Urinary bladder (tissue), 4 donors: Measurements from ENCODE around the gene TMEM235. TPM values are rescaled to one million over a fixed set of nuclear protein-coding genes. Genes with fewer than 3 reads are reported as not detected.
"Not testable (repeated sequence)": the region's sequence is repeated elsewhere in the genome, so short reads cannot be mapped to it uniquely, and the experiment has no call there.

Experiments used
- DNase-seq: peaks from one replicate; pipeline ENCODE4 v3.0.0-alpha.2; 2015; ENCODE audit errors: extremely low spot score
- H3K27ac ChIP-seq: one replicate; pipeline ENCODE4 v1.5.1; 2013; ENCODE audit warnings: low read depth, mild to moderate bottlenecking, moderate library complexity
- H3K36me3 ChIP-seq: one replicate; pipeline ENCODE4 v1.6.1; 2013; ENCODE audit warnings: mild to moderate bottlenecking, moderate library complexity; ENCODE audit not compliant: insufficient read depth
- H3K4me1 ChIP-seq: one replicate; pipeline ENCODE4 v1.6.1; 2013; ENCODE audit warnings: mild to moderate bottlenecking, moderate library complexity; ENCODE audit not compliant: insufficient read depth
- H3K4me3 ChIP-seq: one replicate; pipeline ENCODE4 v1.5.1; 2013; ENCODE audit warnings: low read depth, low read length
- WGBS: extraction: QIAGEN DNeasy Blood & Tissue Kit; methylation state at CpG from one replicate; pipeline ENCODE4 v1.1.7; 2013; 5-methylcytosine and 5-hydroxymethylcytosine counted together
- polyA plus RNA-seq: library from polyadenylated mRNA; stranded (reverse); fragments of 200-250 nt; gene quantifications from one replicate; pipeline ENCODE4 v1.2.3, GENCODE V29; 2013
- total RNA-seq: library from RNA; depleted of rRNA; stranded (reverse); fragments of >200 nt; gene quantifications from one replicate; pipeline ENCODE4 v1.2.3, GENCODE V29; 2014
- donor health status: healthy with polysubstance abuse.
- donor health status: healthy.

Gene TMEM235
- total and polyA plus RNA-seq, 2 donors: not detected

DNA sequence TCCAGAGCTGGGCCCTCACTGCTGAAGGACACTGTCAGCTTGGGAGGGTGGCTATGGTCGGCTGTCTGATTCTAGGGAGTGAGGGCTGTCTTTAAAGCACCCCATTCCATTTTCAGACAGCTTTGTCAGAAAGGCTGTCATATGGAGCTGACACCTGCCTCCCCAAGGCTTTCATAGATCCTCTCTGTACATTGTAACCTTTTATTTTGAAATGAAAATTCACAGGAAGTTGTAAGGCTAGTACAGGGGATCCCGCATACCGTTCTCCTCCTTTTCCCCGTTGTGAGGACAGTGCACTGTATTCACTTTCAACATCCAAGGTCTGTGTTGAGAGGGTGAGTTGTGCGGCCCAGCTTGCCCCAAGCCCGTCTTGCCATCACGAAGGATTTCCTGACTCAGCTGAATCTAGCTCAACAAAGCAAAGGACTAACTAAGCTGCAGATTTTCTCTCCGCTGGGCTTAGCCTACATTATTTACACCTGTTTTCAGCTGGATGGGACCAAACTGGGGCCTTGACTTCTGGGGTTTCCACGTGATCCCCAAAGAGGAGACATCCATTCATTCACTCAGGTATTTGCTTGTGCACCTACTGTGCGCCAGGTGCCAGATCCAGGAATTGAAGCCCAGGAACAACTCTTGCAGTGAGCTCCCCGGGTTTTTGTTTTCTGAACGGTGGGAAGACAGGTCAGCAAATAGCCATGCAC, 5.2 kb upstream of the TMEM235 start:
- H3K4me3 ChIP-seq: no peak overlapping the region
- 79% methylated on average over 12 of the region's 12 CpGs for WGBS
- no peaks in the 10 kb centered on the region for H3K36me3 ChIP-seq
- no peaks in the 10 kb centered on the region for H3K4me1 ChIP-seq
- H3K27ac ChIP-seq: no peak overlapping the region
- DNase-seq: no peak

DNA sequence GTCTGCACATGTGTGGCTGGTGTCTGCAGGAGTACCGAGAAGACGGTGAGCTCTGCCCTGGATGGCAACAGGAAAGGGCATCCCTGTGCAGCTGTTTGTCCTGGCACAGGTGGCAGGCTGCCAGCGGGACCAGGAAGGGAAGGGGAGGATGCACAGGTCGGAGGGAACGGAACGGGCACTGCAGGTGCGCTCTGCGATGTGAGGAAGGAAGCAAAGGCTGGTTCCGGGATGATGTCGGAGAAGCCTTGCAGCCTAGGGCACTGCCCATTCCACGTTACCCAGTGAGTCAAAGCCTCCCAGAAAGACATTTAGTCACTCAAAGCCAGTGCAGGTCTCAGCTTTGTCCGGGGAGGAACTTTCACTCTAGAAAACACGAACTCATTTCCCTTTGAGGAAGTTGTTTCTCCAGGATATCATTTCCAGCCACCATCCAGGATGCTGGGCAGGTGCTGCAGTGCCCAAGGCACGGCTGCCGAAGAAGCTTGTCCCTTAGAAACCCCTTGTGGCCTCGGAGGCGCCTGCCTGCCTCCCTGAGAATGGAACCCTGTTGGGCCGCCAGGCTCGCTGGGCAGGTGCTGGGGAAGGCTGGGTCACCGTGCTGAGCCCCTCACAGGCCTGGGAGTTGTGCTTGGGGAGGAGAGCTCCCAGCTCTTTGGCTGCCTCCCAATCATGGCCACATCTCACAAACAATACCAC, 4.5 kb upstream of the TMEM235 start:
- Histone ChIP-seq H3K36me3 (no peaks in the 10 kb centered on the region), H3K27ac (no peak overlapping the region), H3K4me3 (no peak overlapping the region), H3K4me1 (no peaks in the 10 kb centered on the region)
- 72% methylated on average over 20 of the region's 20 CpGs for WGBS
- no peak for DNase-seq

DNA sequence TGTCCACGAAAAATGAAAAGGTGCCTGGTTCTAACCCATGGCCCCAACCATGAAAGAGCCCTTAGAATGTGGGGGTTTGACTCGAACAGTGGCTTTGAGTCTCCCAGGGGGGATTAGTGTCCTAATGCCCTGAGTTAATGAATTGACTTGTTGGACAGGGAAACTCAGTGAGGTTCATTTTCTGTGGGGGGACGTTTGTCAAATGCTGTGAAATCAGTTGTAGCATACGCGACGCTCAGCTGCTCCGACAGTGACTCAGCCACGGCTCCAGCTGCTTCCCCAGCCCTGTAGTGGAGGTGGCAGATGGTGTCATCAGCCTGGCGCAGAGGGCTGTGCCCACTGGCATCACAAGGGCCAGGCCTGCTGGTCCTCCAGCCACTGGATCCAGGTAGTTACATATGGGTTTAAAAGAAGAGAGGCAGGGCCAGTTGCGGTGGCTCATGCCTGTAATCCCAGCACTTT, 3.9 kb upstream of the TMEM235 start:
- Histone ChIP-seq H3K4me3 (no peak overlapping the region), H3K4me1 (no peaks in the 10 kb centered on the region), H3K36me3 (no peaks in the 10 kb centered on the region), H3K27ac (no peak overlapping the region)
- WGBS: 73% methylated on average over 10 of the region's 10 CpGs
- no peak for DNase-seq

DNA sequence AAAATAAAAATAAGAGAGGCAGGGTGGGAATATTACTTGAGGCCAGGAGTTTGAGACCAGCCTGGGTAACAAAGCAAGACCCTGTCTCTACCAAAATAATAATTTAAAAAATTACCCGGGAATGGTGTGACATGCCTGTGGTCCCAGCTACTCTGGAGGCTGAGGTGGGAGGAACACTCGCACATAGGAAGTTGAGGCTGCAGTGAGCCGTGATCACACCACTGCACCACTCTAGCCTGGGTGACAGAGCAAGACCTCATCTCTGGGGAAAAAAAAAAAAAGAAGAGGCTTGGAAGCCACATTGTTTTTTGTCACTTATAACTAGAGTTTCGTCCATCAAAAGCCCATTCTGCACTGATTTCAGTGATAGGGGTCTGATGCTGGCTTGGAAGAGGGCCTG, 3.3 kb upstream of the TMEM235 start:
- Histone ChIP-seq H3K36me3 (no peaks in the 10 kb centered on the region), H3K27ac (no peak overlapping the region), H3K4me3 (no peak overlapping the region), H3K4me1 (no peaks in the 10 kb centered on the region)
- DNase-seq: no peak
- WGBS: 84% methylated on average over 4 of the region's 4 CpGs

DNA sequence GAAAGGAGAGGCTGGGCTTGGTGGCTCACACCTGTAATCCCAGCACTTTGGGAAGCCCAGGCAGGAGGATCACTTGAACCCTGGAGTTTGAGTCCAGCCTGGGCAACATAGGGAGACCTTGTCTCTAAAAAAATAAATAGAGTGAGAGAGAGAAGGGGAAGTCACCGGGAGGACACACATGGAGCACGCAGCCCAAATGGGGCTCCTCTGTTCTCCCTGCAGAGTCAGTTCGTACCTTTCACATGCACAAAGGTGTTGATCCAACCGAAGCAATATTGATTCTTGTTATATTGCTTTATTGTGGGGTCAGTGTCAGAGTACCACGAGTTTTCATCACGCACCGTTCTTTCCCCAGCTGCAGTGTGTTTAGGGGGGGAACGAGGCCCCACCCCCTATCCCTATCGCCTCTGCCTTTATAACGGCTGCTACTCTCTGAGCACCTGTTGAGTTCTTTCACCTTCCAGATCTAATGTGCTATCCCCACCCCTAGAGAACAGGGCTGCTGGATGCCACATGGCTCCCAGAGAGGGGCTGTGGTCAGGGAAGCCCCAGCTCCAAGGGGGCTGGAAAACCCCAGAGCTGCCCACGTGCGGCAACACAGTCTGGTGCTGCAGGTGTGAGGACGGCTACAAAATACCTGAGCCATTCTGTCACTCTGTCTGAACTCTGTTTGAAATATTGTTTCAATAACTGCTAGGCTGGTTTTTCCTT, 1.0 kb upstream of the TMEM235 start:
- Histone ChIP-seq H3K36me3 (no peaks in the 10 kb centered on the region), H3K4me3 (no peak overlapping the region), H3K4me1 (no peaks in the 10 kb centered on the region), H3K27ac (no peak overlapping the region)
- WGBS: 71% methylated on average over 13 of the region's 13 CpGs
- DNase-seq: no peak

DNA sequence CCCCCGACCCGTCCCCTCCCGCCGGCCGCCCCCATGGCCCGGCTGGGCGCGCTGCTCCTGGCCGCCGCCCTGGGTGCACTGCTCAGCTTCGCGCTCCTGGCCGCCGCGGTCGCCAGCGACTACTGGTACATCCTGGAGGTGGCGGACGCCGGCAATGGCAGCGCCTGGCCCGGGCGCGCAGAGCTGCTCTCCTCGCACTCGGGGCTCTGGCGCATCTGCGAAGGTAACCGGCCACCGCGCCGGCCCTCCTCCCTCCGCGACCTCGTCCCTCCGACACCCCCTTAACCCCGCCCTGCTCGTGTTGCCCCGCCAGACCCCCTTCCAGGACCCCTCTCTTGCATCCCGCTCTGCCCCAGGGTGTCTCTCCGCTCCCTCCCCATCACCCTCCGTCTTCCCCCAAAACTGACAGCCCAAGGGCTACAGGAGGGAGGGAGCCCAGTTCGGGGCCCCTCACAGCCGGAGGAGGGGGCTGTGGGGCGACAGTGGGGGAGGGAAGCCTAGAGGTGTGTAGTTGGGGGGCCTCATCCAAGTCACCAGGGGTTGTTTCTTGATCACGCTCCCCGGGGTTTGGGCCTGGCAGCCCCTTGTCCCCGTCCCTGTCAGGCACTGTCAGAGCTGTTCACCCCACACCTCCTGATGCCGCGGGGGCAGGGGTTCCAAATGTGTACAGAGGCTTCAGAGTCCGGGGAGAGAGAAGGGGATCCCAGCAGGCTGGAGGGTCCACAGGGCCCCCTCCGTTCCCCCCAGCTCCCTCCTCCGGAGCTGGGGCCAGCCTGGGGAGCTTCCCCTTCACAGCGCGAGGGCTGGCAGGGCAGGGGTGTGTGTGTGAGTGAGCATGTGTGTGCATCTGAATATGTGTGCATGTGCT, 794 bp downstream of the TMEM235 start:
- Histone ChIP-seq H3K27ac (no peak overlapping the region), H3K36me3 (no peaks in the 10 kb centered on the region), H3K4me1 (no peaks in the 10 kb centered on the region), H3K4me3 (no peak overlapping the region)
- no peak for DNase-seq
- WGBS: 9% methylated on average over 55 of the region's 55 CpGs

DNA sequence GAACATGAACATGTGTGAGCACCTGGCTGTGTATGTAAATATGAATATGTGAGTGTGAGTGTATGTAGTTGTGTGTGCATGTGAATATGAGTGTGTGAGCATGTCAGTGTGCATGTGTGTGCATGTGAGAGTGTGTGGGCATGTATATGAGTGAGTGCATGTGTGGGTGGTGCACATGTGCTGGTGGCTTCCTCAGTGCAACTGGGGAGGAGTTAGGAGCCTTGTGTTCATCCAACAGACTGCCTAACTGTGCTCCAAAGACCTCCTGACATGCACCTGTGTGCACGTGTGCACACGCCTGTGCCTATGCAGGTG, 1.4 kb downstream of the TMEM235 start:
- no peak overlapping the region for H3K27ac ChIP-seq
- DNase-seq: no peak
- no peak overlapping the region for H3K4me3 ChIP-seq
- 97% methylated on average over 2 of the region's 2 CpGs for WGBS
- no peaks in the 10 kb centered on the region for H3K36me3 ChIP-seq
- no peaks in the 10 kb centered on the region for H3K4me1 ChIP-seq

DNA sequence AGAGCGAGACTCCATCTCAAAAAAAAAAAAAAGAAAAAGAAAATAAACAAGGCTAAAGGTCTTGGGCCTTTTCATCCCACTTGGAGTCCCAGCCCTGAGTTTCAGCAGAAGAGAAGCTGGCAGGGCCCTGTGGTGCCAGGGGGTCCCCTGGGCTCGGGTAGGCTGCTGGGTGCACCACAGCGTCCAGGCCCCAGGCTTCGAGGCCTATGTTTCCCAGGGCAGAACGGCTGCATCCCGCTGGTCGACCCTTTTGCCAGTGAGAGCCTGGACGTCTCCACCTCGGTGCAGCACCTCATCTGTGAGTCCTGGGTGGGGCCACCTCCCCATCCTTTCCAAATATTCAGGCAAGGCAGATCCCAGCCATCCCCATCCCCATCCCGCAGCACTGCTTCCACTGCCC, 2.2 kb downstream of the TMEM235 start:
- WGBS: 93% methylated on average over 10 of the region's 10 CpGs
- H3K36me3 ChIP-seq: no peaks in the 10 kb centered on the region
- DNase-seq: no peak

DNA sequence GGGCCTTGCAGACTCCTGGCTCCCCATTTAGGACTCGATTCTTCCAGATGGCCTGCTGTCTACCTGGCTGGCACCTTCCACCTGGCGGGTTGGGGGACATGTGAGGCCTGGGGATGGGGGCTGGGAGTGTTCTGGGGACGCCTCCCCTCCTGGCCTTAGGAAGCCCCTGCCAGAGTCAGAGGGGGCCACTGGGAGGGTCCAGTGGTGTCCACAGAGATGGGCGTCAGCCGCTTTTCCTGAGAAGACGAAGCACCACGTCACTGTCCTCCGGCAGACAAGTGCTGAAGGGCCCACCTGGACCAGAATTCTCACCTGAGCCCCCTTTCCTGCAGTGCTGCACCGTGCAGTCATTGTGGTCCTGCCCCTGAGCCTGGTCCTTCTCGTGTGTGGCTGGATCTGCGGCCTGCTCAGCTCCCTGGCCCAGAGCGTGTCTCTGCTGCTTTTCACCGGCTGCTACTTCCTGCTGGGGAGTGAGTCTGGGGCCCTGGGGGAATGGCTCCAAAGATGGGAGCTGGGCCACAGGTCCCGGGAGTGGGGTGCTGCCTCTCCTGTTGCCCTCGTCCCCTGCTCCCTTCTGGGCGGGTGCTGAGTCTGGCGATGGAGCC, 2.9 kb downstream of the TMEM235 start:
- DNase-seq: no peak
- H3K4me3 ChIP-seq: no peak overlapping the region
- no peaks in the 10 kb centered on the region for H3K36me3 ChIP-seq
- no peaks in the 10 kb centered on the region for H3K4me1 ChIP-seq
- no peak overlapping the region for H3K27ac ChIP-seq
- WGBS: 90% methylated on average over 17 of the region's 17 CpGs

More for the DNA sequence above, 2.2 kb downstream of the TMEM235 start:
- Histone ChIP-seq H3K4me1 (no peaks in the 10 kb centered on the region), H3K4me3 (no peak overlapping the region), H3K27ac (no peak overlapping the region)

DNA sequence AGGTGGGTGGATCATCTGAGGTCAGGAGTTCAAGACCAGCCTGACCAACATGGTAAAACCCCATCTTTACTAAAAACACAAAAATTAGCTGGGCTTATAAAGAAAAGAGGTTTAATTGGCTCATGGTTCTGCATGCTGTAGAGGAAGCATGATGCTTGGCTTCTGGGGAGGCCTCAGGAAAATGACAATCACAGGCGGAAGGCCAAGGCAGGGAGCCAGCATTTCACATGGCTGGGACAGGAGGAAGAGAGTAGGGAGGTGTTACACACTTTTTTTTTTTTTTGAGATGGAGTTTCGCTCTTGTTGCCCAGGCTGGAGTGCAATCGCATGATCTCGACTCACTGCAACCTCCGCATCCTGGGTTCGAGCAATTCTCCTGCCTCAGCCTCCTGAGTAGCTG, 3.6 kb downstream of the TMEM235 start:
- H3K4me1 ChIP-seq, H3K4me3 ChIP-seq, DNase-seq, H3K27ac ChIP-seq, H3K36me3 ChIP-seq: not testable (repeated sequence)
- WGBS: 87% methylated on average over 6 of the region's 6 CpGs

DNA sequence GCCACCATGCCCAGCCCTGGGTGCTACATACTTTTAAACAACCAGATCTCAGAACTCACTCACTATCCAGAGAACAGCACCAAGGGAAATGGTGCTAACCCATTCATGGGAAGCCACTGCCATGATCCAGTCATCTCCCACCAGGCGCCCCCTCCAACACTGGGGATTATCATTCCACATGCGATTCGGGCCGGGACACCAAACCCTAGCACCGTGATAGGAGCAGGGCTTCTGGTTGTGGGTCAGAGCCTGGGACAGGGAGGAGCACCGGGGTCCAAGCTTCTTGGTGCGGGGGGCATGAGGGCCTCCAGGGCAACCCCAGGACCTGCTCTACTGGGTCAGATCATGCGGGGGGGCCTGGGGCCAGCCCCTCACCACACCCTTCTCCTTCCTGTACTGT, 4.5 kb downstream of the TMEM235 start:
- DNase-seq: no peak
- 89% methylated on average over 8 of the region's 8 CpGs for WGBS
- Histone ChIP-seq H3K4me3 (no peak overlapping the region), H3K4me1 (no peaks in the 10 kb centered on the region), H3K27ac (no peak overlapping the region), H3K36me3 (no peaks in the 10 kb centered on the region)

DNA sequence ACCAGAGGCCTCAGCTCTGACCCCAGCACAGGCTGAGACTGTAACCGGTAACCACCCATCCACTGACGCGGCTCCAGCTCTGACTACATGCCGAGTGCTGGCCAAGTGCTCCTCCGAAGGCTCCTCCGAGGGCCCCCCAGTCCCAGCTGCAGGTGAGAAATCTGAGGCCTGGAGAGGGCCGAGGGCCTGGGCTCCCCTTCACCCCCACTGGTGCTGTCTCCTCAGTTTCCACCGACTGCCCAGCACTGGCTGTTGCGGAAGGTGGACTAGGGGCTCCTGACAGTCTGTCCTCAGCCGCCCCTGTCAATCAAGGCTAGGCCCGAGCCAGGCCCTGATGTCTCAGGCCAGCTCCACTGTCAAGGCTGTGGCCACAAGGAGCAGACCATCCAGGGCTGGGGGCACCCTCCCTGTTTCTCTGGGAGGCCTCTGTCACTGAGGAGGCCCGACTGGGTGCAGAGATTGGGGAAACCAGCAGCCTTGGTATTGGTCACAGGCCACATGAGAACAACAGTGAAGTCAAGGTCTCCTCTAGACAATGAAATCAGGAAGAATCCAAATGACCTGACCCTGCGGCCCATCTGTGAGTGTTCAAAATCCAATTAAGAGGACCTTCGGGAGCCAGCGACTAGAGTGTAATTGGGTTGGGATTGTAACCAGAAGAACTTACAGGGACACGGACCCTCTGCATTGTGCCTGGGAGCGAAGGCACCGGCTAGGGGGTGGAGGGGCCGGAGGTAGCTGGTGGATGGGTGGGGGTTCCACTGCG, 5.1 kb downstream of the TMEM235 start:
- 95% methylated on average over 20 of the region's 20 CpGs for WGBS
- Histone ChIP-seq H3K4me1 (no peaks in the 10 kb centered on the region), H3K4me3 (no peak overlapping the region), H3K27ac (no peak overlapping the region), H3K36me3 (no peaks in the 10 kb centered on the region)
- DNase-seq: no peak
